HEK293T (cell line): ENCODE data around the gene RBFOX1.

ENCODE experiments used
- ARNT ChIP-seq: fragments of 450-650 bp; IDR thresholded peaks from 2 replicates; pipeline ENCODE4 v1.6.1; 2017; ENCODE audit warnings: mild to moderate bottlenecking
- FOXK2 ChIP-seq: fragments of 450-650 bp; IDR thresholded peaks from 2 replicates; pipeline ENCODE4 v1.6.1; 2016; ENCODE audit warnings: mild to moderate bottlenecking
- FOXM1 ChIP-seq: fragments of 450-650 bp; IDR thresholded peaks from 2 replicates; pipeline ENCODE4 v1.6.1; 2017; ENCODE audit warnings: mild to moderate bottlenecking, borderline replicate concordance
- HDGF ChIP-seq: fragments of 450-650 bp; IDR thresholded peaks from 2 replicates; pipeline ENCODE4 v1.6.1; 2017; ENCODE audit warnings: antibody characterized with exemption, borderline replicate concordance
- LEF1 ChIP-seq: fragments of 450-650 bp; IDR thresholded peaks from 2 replicates; pipeline ENCODE4 v1.6.1; 2017; ENCODE audit warnings: mild to moderate bottlenecking, borderline replicate concordance
- NFRKB ChIP-seq: fragments of 450-650 bp; IDR thresholded peaks from 2 replicates; pipeline ENCODE4 v1.6.1; 2016; ENCODE audit warnings: mild to moderate bottlenecking, moderate library complexity
- SP1 ChIP-seq: fragments of 450-650 bp; IDR thresholded peaks from 2 replicates; pipeline ENCODE4 v1.6.1; 2017
- SUZ12 ChIP-seq: fragments of 450-650 bp; IDR thresholded peaks from 2 replicates; pipeline ENCODE4 v1.6.1; 2016; ENCODE audit warnings: mild to moderate bottlenecking
- TARDBP ChIP-seq: fragments of 450-650 bp; IDR thresholded peaks from 2 replicates; pipeline ENCODE4 v1.6.1; 2016
- ZNF384 ChIP-seq: fragments of 450-650 bp; IDR thresholded peaks from 2 replicates; pipeline ENCODE4 v1.6.1; 2016
- TF ChIP-seq, protein P1 (sequence below): fragments of 450-650 bp; IDR thresholded peaks from 2 replicates; pipeline ENCODE4 v1.6.1; 2016

DNA sequence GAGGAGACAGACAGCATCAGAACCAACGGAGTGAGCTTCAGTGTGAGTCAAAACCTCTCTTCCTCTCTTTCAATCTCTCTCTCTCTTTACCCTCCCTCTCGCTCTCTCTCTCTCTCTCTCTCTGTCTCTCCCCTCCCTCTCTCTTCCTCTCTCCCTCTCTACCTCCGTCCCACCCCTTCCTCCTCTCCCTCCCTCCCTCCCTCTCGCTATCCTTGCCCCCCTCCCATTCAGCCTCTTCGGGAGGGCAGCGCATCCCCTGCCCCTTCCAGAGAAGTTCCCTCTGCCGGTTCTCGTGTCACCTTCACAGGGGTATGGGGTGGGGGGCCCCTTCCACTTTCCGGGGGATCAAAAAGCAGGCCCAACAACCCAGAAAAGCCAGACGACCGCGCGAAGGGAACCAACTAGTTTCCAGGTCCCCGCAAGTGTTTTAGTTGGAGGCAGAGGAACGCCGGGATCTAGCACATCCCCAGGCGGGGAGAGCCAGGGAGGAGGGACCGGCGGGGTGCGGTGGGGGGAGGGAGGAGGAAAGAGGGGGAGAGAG, 28.9 kb upstream of the RBFOX1 start:
- TF ChIP-seq NFRKB (no peak), HDGF (no peak), SUZ12 (no peak), LEF1 (no peak), FOXK2 (no peak), ZNF384 (no peak), TARDBP (no peak), ARNT (no peak), FOXM1 (no peak), SP1 (no peak)
- TF ChIP-seq, protein P1, sequence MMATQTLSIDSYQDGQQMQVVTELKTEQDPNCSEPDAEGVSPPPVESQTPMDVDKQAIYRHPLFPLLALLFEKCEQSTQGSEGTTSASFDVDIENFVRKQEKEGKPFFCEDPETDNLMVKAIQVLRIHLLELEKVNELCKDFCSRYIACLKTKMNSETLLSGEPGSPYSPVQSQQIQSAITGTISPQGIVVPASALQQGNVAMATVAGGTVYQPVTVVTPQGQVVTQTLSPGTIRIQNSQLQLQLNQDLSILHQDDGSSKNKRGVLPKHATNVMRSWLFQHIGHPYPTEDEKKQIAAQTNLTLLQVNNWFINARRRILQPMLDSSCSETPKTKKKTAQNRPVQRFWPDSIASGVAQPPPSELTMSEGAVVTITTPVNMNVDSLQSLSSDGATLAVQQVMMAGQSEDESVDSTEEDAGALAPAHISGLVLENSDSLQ: no peak
